ENCODE data around the gene PTGDS. TPM values are rescaled to one million over a fixed set of nuclear protein-coding genes. Genes with fewer than 3 reads are reported as not detected.
A peak's percentile ranks its signal among the peaks of the same experiment; 100 is the strongest.

Gene PTGDS
- total and polyA plus RNA-seq, 9 of the 15 experiments (the other 6 are each of a cell fraction or from before 2014, with no cell fraction given), result 0.46 to 7.1 (median 2.0) TPM

GRCh38 chr9:136944519-136945332 lies 32.6 kb upstream of the PTGDS start, which contains the start of the genes C8G and FBXW5 (continued):
- peak; percentile 77 for TF ChIP-seq ZBTB2 (IDR thresholded peaks at IDR 0.05)
- TF ChIP-seq CUX1 (CRISPR knock-in tag; IDR thresholded peaks at IDR 0.05), result no peak
